Measurements from ENCODE around the gene ISOC2. TPM values are rescaled to one million over a fixed set of nuclear protein-coding genes. Genes with fewer than 3 reads are reported as not detected.

Gene ISOC2
- total RNA-seq, 4 donors from 2014 or later: 44.7 to 97.2 (median 87.5) TPM

GRCh38 chr19:55453511-55454260 is 7.8 kb downstream of the ISOC2 start:
- Histone ChIP-seq H3K4me1 (peaks cover 23% of the 10 kb centered on the region), H3K9me3 (no peaks in the 10 kb centered on the region), H3K36me3 (peaks cover 20% of the 10 kb centered on the region), H3K4me3 (no peak overlapping the region), H3K27ac (no peak overlapping the region), H3K27me3 (peaks cover 37% of the 10 kb centered on the region)
- no peak for DNase-seq (ENCODE audit: low spot score in 2 of 2)
- TF ChIP-seq, protein P1, sequence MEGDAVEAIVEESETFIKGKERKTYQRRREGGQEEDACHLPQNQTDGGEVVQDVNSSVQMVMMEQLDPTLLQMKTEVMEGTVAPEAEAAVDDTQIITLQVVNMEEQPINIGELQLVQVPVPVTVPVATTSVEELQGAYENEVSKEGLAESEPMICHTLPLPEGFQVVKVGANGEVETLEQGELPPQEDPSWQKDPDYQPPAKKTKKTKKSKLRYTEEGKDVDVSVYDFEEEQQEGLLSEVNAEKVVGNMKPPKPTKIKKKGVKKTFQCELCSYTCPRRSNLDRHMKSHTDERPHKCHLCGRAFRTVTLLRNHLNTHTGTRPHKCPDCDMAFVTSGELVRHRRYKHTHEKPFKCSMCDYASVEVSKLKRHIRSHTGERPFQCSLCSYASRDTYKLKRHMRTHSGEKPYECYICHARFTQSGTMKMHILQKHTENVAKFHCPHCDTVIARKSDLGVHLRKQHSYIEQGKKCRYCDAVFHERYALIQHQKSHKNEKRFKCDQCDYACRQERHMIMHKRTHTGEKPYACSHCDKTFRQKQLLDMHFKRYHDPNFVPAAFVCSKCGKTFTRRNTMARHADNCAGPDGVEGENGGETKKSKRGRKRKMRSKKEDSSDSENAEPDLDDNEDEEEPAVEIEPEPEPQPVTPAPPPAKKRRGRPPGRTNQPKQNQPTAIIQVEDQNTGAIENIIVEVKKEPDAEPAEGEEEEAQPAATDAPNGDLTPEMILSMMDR (IDR thresholded peaks at IDR 0.05): no peak
- TF ChIP-seq POLR2A (IDR thresholded peaks at IDR 0.05) (no peak), POLR2AphosphoS5 (IDR thresholded peaks at IDR 0.05) (no peak), EP300 (IDR thresholded peaks at IDR 0.05) (no peak)
- WGBS: 88% methylated on average over 10 of the region's 12 CpGs

DNA sequence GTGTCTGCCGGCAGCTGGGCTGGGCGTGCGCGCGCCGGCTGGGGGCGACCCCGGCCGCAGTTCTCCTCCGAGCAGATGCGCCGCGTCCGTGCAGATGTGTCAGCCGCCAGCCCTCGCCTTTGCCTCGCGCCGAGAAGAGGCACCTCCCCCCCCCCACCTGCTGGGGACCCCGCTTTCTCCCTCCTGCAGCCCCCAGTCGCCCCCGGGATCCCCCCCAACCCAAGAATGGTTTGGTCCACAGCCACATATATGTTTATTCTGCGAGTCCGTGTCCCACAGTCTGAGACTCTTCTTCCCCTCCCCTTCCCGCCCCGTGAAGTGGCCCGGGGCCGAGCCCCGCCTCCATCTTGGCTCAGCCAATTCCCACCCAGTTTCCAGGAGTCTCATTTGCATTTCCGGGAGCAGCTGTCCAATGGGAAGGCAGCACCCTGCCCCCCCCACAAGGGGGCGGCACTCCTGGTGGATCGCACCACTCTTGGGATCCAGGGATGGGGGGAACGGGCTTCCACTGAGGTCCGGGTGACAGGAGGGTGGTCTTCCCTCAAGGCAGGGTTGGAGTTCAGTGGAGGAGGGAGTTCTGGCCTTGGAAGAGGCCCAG is 8.6 kb downstream of the ISOC2 start:
- WGBS: 7% methylated on average over 16 of the region's 34 CpGs
- peaks cover 37% of the 10 kb centered on the region for H3K27me3 ChIP-seq
- H3K4me3 ChIP-seq: peak overlapping the region; percentile 44

DNA sequence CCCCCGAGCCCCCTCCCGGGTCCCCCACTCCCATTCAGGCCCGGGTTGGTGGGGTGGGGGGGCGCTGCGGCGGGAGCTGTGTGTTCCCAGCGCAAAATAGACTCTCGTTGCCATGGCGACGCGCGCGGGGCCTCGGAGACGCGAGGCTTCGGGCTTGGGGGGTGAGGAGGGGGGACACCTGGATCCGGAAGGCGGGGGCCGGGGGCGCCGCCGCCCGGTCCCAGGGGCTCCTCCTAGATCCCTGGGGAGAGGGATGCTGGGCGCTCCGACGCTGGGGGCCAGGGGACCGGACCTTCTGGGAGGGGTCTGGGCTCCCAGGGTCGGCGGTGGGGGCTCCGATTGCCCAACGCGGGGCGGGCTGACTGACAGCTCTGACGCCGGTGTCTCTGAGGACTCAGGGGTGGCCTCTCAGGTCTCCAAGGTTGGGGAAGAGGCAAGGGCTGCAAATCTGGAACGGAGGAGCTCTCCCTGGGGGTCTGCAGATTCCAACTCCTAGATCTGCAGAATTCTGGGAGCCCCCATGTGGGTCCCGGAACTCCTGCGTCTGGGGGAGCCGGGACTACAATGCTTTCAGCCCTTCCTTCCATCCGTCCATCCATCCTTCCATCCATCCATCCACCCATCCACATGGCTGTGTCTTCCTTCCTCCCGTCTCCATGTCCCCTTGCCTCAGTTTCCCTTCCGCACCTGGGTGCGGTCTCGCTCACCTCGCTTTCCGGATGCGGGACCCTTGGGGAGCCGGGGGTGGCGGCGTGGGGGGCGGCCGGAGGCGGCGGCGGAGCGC is 9.3 kb downstream of the ISOC2 start:
- H3K9me3 ChIP-seq: no peaks in the 10 kb centered on the region
- peaks cover 20% of the 10 kb centered on the region for H3K36me3 ChIP-seq
- peaks cover 33% of the 10 kb centered on the region for H3K4me1 ChIP-seq
- H3K27ac ChIP-seq: no peak overlapping the region
- H3K4me3 ChIP-seq: peak overlapping the region; percentile 44
- WGBS: 3% methylated on average over 23 of the region's 57 CpGs
- peaks cover 41% of the 10 kb centered on the region for H3K27me3 ChIP-seq
- TF ChIP-seq EP300 (IDR thresholded peaks at IDR 0.05) (no peak), POLR2A (IDR thresholded peaks at IDR 0.05) (no peak), POLR2AphosphoS5 (IDR thresholded peaks at IDR 0.05) (no peak)
- TF ChIP-seq, protein P1 (IDR thresholded peaks at IDR 0.05): no peak
- DNase-seq (ENCODE audit: low spot score in 2 of 2): no peak

More for the DNA sequence above, 8.6 kb downstream of the ISOC2 start:
- H3K9me3 ChIP-seq: no peaks in the 10 kb centered on the region
- peaks cover 20% of the 10 kb centered on the region for H3K36me3 ChIP-seq
- TF ChIP-seq POLR2A (IDR thresholded peaks at IDR 0.05) (no peak), EP300 (IDR thresholded peaks at IDR 0.05) (no peak), POLR2AphosphoS5 (IDR thresholded peaks at IDR 0.05) (no peak)
- TF ChIP-seq, protein P1 (IDR thresholded peaks at IDR 0.05): no peak
- peak in 1 of 2 donors; percentile 86 for DNase-seq (ENCODE audit: low spot score in 2 of 2)
- no peak overlapping the region for H3K27ac ChIP-seq
- H3K4me1 ChIP-seq: peaks cover 26% of the 10 kb centered on the region

DNA sequence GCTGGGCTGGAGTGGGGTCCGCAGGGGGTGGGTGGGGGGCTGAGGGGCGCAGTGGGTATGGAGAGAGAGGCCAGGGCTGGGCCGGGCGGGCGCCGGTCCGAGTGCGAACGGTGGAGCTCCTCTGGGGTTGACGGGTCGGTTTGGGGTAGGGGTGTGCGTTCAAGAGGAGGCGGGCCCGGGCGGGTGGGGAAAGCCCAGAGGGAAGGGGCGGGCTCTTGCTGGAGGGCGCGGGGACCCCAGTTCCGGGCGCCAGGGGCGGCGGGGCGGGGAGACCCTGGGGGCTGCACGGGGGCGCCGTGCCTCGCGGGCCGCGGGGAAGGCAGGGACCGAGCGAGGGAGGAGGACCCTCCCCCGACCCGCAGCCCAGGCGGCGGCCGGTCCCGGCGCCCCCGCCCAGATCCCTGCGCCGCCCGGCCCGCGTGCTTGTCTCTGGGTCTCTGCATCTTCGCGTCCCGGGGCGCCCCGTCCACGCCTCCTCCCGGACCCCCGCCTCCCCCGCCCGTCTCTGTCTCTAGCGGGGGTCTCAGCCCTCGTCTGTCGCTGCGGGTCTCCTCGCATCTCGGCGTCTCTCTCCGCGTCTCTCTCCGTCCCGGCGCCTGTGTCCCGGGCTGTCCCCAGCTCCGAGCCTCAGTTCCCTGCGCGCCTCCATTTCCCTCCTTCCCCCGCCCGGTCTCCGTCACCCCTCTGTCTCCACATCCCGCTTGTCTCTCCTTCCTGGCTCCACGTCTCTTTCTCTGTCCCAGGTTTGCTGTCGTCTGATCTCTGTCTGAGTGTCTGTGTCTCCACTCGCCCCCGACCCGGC is 10.1 kb downstream of the ISOC2 start:
- 2% methylated on average over 36 of the region's 80 CpGs for WGBS

More for the DNA sequence above, 10.1 kb downstream of the ISOC2 start:
- H3K27me3 ChIP-seq: peaks cover 44% of the 10 kb centered on the region
- H3K4me1 ChIP-seq: peaks cover 39% of the 10 kb centered on the region
- H3K4me3 ChIP-seq: peak overlapping the region; percentile 44
- no peak overlapping the region for H3K27ac ChIP-seq
- DNase-seq (ENCODE audit: low spot score in 2 of 2): no peak
- H3K9me3 ChIP-seq: no peaks in the 10 kb centered on the region
- TF ChIP-seq POLR2AphosphoS5 (IDR thresholded peaks at IDR 0.05) (no peak), POLR2A (IDR thresholded peaks at IDR 0.05) (no peak), EP300 (IDR thresholded peaks at IDR 0.05) (no peak)
- TF ChIP-seq, protein P1 (IDR thresholded peaks at IDR 0.05): no peak
- peaks cover 16% of the 10 kb centered on the region for H3K36me3 ChIP-seq

Data from suprapubic skin (tissue), 4 donors.